GM08714 (cell line): ENCODE results near the gene IFI30.

ENCODE experiments used
- H3K4me3 ChIP-seq: fragments of 200-500 bp; sonication (Bioruptor generic); 2 replicates; pipeline ENCODE4 v1.5.1; 2014; ENCODE audit warnings: mild to moderate bottlenecking, low read length, inconsistent platforms
- ZNF274 ChIP-seq: IDR thresholded peaks from 2 replicates; pipeline ENCODE4 v1.6.1; 2012; ENCODE audit warnings: mild to moderate bottlenecking, low read depth, low read length

IFI30 gene

GRCh38 chr19:18144361-18144760 lies 29.3 kb upstream of the IFI30 start:
- no peak for TF ChIP-seq ZNF274
- H3K4me3 ChIP-seq, result no peak overlapping the region

- TF ChIP-seq ZNF274, result no peak
- no peak overlapping the region for H3K4me3 ChIP-seq
Observed at GRCh38 chr19:18144906-18145305, 28.7 kb upstream of the IFI30 start.

GRCh38 chr19:18145391-18145999 lies 28.1 kb upstream of the IFI30 start:
- H3K4me3 ChIP-seq, result no peak overlapping the region
- TF ChIP-seq ZNF274, result no peak

- no peak for TF ChIP-seq ZNF274
- H3K4me3 ChIP-seq, result no peak overlapping the region
Observed at GRCh38 chr19:18147396-18147795, 26.2 kb upstream of the IFI30 start.

- TF ChIP-seq ZNF274, result no peak
- no peak overlapping the region for H3K4me3 ChIP-seq
Observed at GRCh38 chr19:18149596-18149975, 24.0 kb upstream of the IFI30 start.

- no peak for TF ChIP-seq ZNF274
- H3K4me3 ChIP-seq, result no peak overlapping the region
Observed at GRCh38 chr19:18150776-18151624, 22.6 kb upstream of the IFI30 start.

- peak overlapping the region; percentile 48; the same call in 1 of the 2 replicates for H3K4me3 ChIP-seq
- no peak for TF ChIP-seq ZNF274
Observed at GRCh38 chr19:18152442-18152816, 21.2 kb upstream of the IFI30 start.

GRCh38 chr19:18152817-18153555 lies 20.6 kb upstream of the IFI30 start, which contains the start of gene PIK3R2:
TSS of gene PIK3R2 (plus strand) at chr19:18153163. CDS start at chr19:18155880, 2,717 bp downstream.
- no peak for TF ChIP-seq ZNF274
- peak within 1 kb of the TSS; percentile 82 for H3K4me3 ChIP-seq

- H3K4me3 ChIP-seq, result peak overlapping the region; percentile 82
- no peak for TF ChIP-seq ZNF274
Observed at GRCh38 chr19:18153556-18154134, 20.0 kb upstream of the IFI30 start.

- no peak for TF ChIP-seq ZNF274
- no peak overlapping the region for H3K4me3 ChIP-seq
Observed at GRCh38 chr19:18155095-18156087, 18.2 kb upstream of the IFI30 start.

GRCh38 chr19:18156268-18156667 lies 17.3 kb upstream of the IFI30 start:
- no peak overlapping the region for H3K4me3 ChIP-seq
- no peak for TF ChIP-seq ZNF274

GRCh38 chr19:18156841-18157464 lies 16.7 kb upstream of the IFI30 start:
- no peak for TF ChIP-seq ZNF274
- no peak overlapping the region for H3K4me3 ChIP-seq
